Stimulated activated CD8-positive, alpha-beta memory T cell treated with anti-CD3 and anti-CD28 coated beads, Interleukin-2, amount 100 ng/mL, for 48 hours (primary cell): Measurements from ENCODE around the gene PLEKHB1.
"Not testable (repeated sequence)": the region's sequence is repeated elsewhere in the genome, so short reads cannot be mapped to it uniquely, and the experiment has no call there.

ENCODE experiments used
- DNase-seq, 2 donors: peaks; one replicate each; pipeline ENCODE4 v3.0.0-alpha.2; 2020; ENCODE audit warnings: low read depth in 2 of 2

Gene PLEKHB1

DNA sequence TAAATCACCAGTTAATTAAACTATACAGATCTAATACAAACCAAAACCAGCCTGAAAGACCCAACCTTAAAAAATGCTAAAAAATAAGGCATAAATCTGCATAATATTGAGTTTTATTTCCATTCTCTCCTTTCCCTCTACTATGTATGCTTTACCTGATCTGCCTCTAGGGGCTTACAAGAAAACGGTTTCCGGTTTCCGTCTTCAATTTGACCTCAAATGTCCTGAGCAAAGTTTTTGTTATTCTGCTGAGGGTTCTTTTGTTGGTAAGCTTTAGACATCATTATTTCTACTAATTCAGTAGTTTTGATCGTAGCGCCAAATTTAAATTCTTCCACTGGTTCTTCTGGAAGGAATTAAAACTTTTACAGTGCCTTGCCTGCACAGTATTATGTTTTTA, 30.2 kb downstream of the PLEKHB1 start:
- DNase-seq: not testable (repeated sequence)

- DNase-seq: no peak
Observed at GRCh38 chr11:73680687-73681086, 34.3 kb downstream of the PLEKHB1 start.

- no peak for DNase-seq
Observed at GRCh38 chr11:73693899-73694525, 47.6 kb downstream of the PLEKHB1 start.

DNA sequence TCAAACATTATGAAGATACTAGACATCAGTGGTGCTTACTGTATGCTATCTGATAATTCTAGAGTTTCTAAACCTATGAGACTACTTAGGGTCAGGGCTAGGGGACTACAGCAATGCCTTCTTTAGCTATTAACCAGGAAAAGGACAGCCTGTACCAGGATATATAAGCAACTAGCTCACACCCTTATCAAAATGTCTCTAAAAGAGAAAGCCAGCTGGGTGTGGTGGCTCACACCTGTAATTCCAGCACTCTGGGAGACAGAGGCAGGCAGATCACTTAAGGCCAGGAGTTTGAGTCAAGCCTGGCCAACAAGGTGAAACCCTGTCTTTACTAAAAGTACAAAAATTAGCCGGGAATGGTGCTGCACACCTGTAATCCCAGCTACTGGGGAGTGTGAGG, 58.7 kb downstream of the PLEKHB1 start:
- DNase-seq: no peak

GRCh38 chr11:73710964-73711363, 64.6 kb downstream of the PLEKHB1 start:
- DNase-seq: no peak
